Measurements from ENCODE around the gene SYNDIG1. TPM values are rescaled to one million over a fixed set of nuclear protein-coding genes. Genes with fewer than 3 reads are reported as not detected.

SYNDIG1 gene
- total and polyA plus RNA-seq, 2 of the 4 experiments (the other 2 are of a cell fraction) = not detected

- intact Hi-C loops (cut with micrococcal nuclease) = no loop called here
- Histone ChIP-seq H2AFZ (replicated peaks; ENCODE audit: low read length, poor library complexity) (peak overlapping the region; percentile 66), H3K36me3 (ENCODE audit: control insufficient read depth, insufficient read depth, low read length) (no peaks in the 10 kb centered on the region), H2AK9ac (replicated peaks; ENCODE audit: low read depth, low read length, poor library complexity) (no peak overlapping the region), H3K23ac (ENCODE audit: low read depth, low read length) (no peak overlapping the region), H4K20me1 (ENCODE audit: insufficient read depth, low read length) (no peaks in the 10 kb centered on the region), H3K14ac (replicated peaks; ENCODE audit: low read depth, low read length) (no peak overlapping the region), H3K4me1 (ENCODE audit: control insufficient read depth, insufficient read depth, low read length) (no peaks in the 10 kb centered on the region), H4K5ac (ENCODE audit: low read depth, low read length) (no peak overlapping the region), H3K9me3 (ENCODE audit: control insufficient read depth, insufficient read depth, low read length) (no peaks in the 10 kb centered on the region), H4K8ac (ENCODE audit: low read depth in 2 of 2, low read length in 2 of 2) (no peak overlapping the region), H3K4ac (ENCODE audit: low read depth, low read length) (no peak overlapping the region), H2BK120ac (ENCODE audit: low read depth, low read length) (no peak overlapping the region), H3K79me1 (ENCODE audit: low read depth in 1 of 2, low read length in 2 of 2) (no peaks in the 10 kb centered on the region), H2BK20ac (ENCODE audit: low read depth, low read length) (no peak overlapping the region), H3K27me3 (ENCODE audit: control insufficient read depth, insufficient read depth, low read length) (no peaks in the 10 kb centered on the region), H4K91ac (ENCODE audit: insufficient read depth, low read depth, low read length) (no peak overlapping the region), H2BK5ac (ENCODE audit: low read depth, low read length, poor library complexity, severe bottlenecking) (no peak overlapping the region), H2AK5ac (ENCODE audit: low read depth, low read length) (no peak overlapping the region), H3K4me2 (ENCODE audit: low read depth, low read length) (no peak overlapping the region), H3K9ac (ENCODE audit: low read depth, low read length) (no peak overlapping the region), H3K4me3 (ENCODE audit: insufficient read depth, low read depth, low read length) (no peak overlapping the region), H3K18ac (ENCODE audit: low read depth, low read length) (no peak overlapping the region), H3K9me1 (ENCODE audit: insufficient read depth, low read length) (peaks cover 7% of the 10 kb centered on the region; the same call in 1 of the 2 replicates), H3K56ac (ENCODE audit: extremely low read depth, insufficient read depth, low read length) (no peak overlapping the region), H2BK15ac (ENCODE audit: low read depth, low read length) (no peak overlapping the region), H3K27ac (ENCODE audit: insufficient read depth, low read length) (no peak overlapping the region)
- TF ChIP-seq MAZ (IDR thresholded peaks at IDR 0.05; ENCODE audit: borderline replicate concordance, low read depth, low read length) = no peak
- TF ChIP-seq, protein P1, sequence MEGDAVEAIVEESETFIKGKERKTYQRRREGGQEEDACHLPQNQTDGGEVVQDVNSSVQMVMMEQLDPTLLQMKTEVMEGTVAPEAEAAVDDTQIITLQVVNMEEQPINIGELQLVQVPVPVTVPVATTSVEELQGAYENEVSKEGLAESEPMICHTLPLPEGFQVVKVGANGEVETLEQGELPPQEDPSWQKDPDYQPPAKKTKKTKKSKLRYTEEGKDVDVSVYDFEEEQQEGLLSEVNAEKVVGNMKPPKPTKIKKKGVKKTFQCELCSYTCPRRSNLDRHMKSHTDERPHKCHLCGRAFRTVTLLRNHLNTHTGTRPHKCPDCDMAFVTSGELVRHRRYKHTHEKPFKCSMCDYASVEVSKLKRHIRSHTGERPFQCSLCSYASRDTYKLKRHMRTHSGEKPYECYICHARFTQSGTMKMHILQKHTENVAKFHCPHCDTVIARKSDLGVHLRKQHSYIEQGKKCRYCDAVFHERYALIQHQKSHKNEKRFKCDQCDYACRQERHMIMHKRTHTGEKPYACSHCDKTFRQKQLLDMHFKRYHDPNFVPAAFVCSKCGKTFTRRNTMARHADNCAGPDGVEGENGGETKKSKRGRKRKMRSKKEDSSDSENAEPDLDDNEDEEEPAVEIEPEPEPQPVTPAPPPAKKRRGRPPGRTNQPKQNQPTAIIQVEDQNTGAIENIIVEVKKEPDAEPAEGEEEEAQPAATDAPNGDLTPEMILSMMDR (conservative IDR thresholded peaks at IDR 0.05; ENCODE audit: low read depth, low read length) = no peak
- no peak for TF ChIP-seq RCOR1 (IDR thresholded peaks at IDR 0.05; ENCODE audit: insufficient replicate concordance, low read length)
- no peak for TF ChIP-seq FOS (IDR thresholded peaks at IDR 0.05; ENCODE audit: low read depth, low read length)
- TF ChIP-seq MXI1 (IDR thresholded peaks at IDR 0.05; ENCODE audit: borderline replicate concordance, low read depth, low read length) = no peak
- no peak for TF ChIP-seq CHD1 (IDR thresholded peaks at IDR 0.05; ENCODE audit: low read depth, low read length)
- TF ChIP-seq CEBPB (IDR thresholded peaks at IDR 0.05; ENCODE audit: low read depth, low read length) = no peak
- TF ChIP-seq SMC3 (IDR thresholded peaks at IDR 0.05; ENCODE audit: low read depth, low read length) = no peak
- TF ChIP-seq RAD21 (IDR thresholded peaks at IDR 0.05; ENCODE audit: low read length) = no peak
- TF ChIP-seq RFX5 (IDR thresholded peaks at IDR 0.05; ENCODE audit: low read depth, low read length) = no peak
- no peak for TF ChIP-seq BHLHE40 (IDR thresholded peaks at IDR 0.05; ENCODE audit: low read depth, low read length)
- TF ChIP-seq, protein P2, sequence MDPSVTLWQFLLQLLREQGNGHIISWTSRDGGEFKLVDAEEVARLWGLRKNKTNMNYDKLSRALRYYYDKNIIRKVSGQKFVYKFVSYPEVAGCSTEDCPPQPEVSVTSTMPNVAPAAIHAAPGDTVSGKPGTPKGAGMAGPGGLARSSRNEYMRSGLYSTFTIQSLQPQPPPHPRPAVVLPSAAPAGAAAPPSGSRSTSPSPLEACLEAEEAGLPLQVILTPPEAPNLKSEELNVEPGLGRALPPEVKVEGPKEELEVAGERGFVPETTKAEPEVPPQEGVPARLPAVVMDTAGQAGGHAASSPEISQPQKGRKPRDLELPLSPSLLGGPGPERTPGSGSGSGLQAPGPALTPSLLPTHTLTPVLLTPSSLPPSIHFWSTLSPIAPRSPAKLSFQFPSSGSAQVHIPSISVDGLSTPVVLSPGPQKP (IDR thresholded peaks at IDR 0.05; ENCODE audit: borderline replicate concordance, low read depth, low read length) = no peak
- TF ChIP-seq NFE2L2 (IDR thresholded peaks at IDR 0.05; ENCODE audit: low read depth, low read length) = no peak
- TF ChIP-seq MAFK (IDR thresholded peaks at IDR 0.05; ENCODE audit: low read depth, low read length) = no peak
- dilution Hi-C loops (cut with HindIII; ENCODE audit: low sequenced_read_pairs, unreplicated experiment) = no loop called here
- POLR2A ChIA-PET (ENCODE audit: unreplicated experiment) = no interaction called here
- CTCF ChIA-PET = no interaction called here
- ATAC-seq (ENCODE audit: low read depth) (no peak), DNase-seq (no peak)
- in situ Hi-C loops (cut with MboI; ENCODE audit: low sequenced_read_pairs) = no loop called here
- 100% methylated on average over 1 of the region's 6 CpGs; no CpG with 5 or more reads in 1 of the 2 experiments for WGBS, 2 experiments (ENCODE audit: extremely low coverage in 2 of 2, insufficient read length in 1 of 2)
- BruUV-seq (replicated peaks) = no TSS peak
Measured at GRCh38 chr20:24488800-24489175, 19.4 kb downstream of the SYNDIG1 start.

All from IMR-90 (cell line).